ENCODE results near the gene TSEN34. TPM values are rescaled to one million over a fixed set of nuclear protein-coding genes. Genes with fewer than 3 reads are reported as not detected.
"Not testable (repeated sequence)": the region's sequence is repeated elsewhere in the genome, so short reads cannot be mapped to it uniquely, and the experiment has no call there.

The TSEN34 gene
- total RNA-seq, 1 donor from 2014 or later: 47.9 TPM

DNA sequence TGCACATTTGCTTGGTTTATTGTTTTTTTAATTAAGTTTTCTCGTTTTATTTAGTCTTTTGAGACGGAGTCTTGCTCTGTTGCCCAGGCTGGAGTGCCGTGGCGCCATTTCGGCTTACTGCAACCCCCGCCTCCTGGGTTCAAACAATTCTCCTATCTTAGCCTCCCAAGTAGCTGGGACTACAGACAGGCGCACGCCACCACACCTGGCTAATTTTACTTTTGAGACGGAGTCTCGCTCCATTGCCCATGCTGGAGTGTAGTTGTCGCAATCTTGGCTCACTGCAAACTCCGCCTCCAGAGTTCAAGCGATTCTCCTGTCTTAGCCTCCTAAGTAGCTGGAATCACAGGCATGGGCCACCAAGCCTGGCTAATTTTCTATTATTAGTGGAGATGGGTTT is 10.9 kb downstream of the TSEN34 start:
- DNase-seq (ENCODE audit: low read depth) (no peak), FAIRE-seq (no peak)
- TF ChIP-seq, protein P1, sequence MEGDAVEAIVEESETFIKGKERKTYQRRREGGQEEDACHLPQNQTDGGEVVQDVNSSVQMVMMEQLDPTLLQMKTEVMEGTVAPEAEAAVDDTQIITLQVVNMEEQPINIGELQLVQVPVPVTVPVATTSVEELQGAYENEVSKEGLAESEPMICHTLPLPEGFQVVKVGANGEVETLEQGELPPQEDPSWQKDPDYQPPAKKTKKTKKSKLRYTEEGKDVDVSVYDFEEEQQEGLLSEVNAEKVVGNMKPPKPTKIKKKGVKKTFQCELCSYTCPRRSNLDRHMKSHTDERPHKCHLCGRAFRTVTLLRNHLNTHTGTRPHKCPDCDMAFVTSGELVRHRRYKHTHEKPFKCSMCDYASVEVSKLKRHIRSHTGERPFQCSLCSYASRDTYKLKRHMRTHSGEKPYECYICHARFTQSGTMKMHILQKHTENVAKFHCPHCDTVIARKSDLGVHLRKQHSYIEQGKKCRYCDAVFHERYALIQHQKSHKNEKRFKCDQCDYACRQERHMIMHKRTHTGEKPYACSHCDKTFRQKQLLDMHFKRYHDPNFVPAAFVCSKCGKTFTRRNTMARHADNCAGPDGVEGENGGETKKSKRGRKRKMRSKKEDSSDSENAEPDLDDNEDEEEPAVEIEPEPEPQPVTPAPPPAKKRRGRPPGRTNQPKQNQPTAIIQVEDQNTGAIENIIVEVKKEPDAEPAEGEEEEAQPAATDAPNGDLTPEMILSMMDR (IDR thresholded peaks at IDR 0.05; ENCODE audit: insufficient read depth, low read length, severe bottlenecking): no peak
- Histone ChIP-seq H3K36me3 (ENCODE audit: control insufficient read depth, insufficient read depth, low read length) (peaks cover 46% of the 10 kb centered on the region), H3K4me3 (ENCODE audit: low read depth, low read length) (peak overlapping the region; percentile 62), H3K27me3 (ENCODE audit: control insufficient read depth, insufficient read depth, low read length) (no peaks in the 10 kb centered on the region)

DNA sequence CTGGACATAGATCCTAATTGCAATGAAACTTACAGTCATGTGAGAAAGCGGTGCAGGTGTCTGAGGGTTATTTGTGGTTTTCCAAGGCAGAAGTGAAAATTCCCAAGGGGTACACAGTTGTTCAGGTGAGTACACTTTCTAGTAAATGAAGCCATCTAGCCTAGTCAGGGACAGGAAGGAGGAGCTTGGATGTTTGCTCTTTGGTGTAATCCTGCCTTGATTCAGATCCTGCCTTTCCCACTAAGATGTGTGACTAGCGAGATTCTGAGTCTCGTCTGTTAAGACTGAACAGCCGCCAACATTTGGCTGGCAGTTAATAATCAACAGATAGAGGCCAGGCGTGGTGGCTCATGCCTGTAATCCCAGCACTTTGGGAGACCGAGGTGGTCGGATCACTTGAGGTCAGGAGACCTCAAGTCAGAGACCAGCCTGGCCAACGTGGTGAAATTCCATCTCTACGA is 12.1 kb downstream of the TSEN34 start:
- H3K4me3 ChIP-seq (ENCODE audit: low read depth, low read length): no peak overlapping the region
- DNase-seq (ENCODE audit: low read depth) (no peak), FAIRE-seq (no peak)

DNA sequence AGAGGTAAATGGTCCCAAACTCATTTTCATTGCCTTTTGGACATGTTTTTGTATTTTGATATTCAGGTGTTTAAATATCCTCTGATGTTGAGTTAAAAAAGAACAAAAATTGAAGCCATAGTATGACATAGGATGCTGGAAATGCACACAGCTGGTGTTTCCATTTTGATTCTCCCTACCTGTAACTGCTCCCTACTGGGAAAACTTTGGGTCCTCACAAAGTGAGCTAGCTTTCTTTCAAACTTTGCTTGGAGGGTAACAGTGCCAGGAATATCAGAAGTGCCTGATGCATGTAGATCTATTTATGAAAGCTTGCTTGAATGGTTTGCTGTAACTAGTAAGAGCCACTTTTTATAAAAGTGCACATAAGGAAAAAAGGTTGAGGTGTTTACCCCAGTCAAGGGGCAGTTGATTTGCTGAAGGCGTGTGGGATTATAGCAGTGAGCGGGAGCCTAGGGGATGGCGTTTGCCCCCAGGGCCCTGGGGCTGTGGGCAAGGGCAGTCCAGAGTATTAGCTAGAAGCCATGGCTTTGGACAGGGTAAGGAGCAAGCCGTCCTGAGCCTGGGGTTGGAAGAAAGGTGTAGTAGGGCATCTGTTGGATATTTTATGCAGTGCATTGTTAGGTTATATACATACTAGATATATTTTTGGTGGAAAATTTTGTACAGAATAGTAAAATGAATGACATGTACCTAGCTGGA is 13.8 kb downstream of the TSEN34 start:
- Histone ChIP-seq H3K36me3 (ENCODE audit: control insufficient read depth, insufficient read depth, low read length) (peaks cover 52% of the 10 kb centered on the region), H3K4me3 (ENCODE audit: low read depth, low read length) (no peak overlapping the region), H3K27me3 (ENCODE audit: control insufficient read depth, insufficient read depth, low read length) (no peaks in the 10 kb centered on the region)
- no peak for DNase-seq (ENCODE audit: low read depth)
- TF ChIP-seq, protein P1 (IDR thresholded peaks at IDR 0.05; ENCODE audit: insufficient read depth, low read length, severe bottlenecking): no peak
- FAIRE-seq: no peak

More for the DNA sequence above, 12.1 kb downstream of the TSEN34 start:
- Histone ChIP-seq H3K27me3 (ENCODE audit: control insufficient read depth, insufficient read depth, low read length) (no peaks in the 10 kb centered on the region), H3K36me3 (ENCODE audit: control insufficient read depth, insufficient read depth, low read length) (peaks cover 52% of the 10 kb centered on the region)
- TF ChIP-seq, protein P1 (IDR thresholded peaks at IDR 0.05; ENCODE audit: insufficient read depth, low read length, severe bottlenecking): no peak

- no peak for DNase-seq (ENCODE audit: low read depth)
- Histone ChIP-seq H3K27me3 (ENCODE audit: control insufficient read depth, insufficient read depth, low read length) (no peaks in the 10 kb centered on the region), H3K4me3 (ENCODE audit: low read depth, low read length) (no peak overlapping the region), H3K36me3 (ENCODE audit: control insufficient read depth, insufficient read depth, low read length) (peaks cover 53% of the 10 kb centered on the region)
- TF ChIP-seq, protein P1 (IDR thresholded peaks at IDR 0.05; ENCODE audit: insufficient read depth, low read length, severe bottlenecking): no peak
- no peak for FAIRE-seq
Observed at GRCh38 chr19:54206030-54206830, 15.1 kb downstream of the TSEN34 start.

GRCh38 chr19:54206831-54207177 is 15.7 kb downstream of the TSEN34 start:
- Histone ChIP-seq H3K27me3 (ENCODE audit: control insufficient read depth, insufficient read depth, low read length) (no peaks in the 10 kb centered on the region), H3K36me3 (ENCODE audit: control insufficient read depth, insufficient read depth, low read length) (peaks cover 50% of the 10 kb centered on the region), H3K4me3 (ENCODE audit: low read depth, low read length) (no peak overlapping the region)
- DNase-seq (ENCODE audit: low read depth) (no peak), FAIRE-seq (no peak)
- TF ChIP-seq, protein P1 (IDR thresholded peaks at IDR 0.05; ENCODE audit: insufficient read depth, low read length, severe bottlenecking): no peak

GRCh38 chr19:54207193-54207592 is 16.1 kb downstream of the TSEN34 start:
- not testable (repeated sequence) for H3K27me3 ChIP-seq (ENCODE audit: control insufficient read depth, insufficient read depth, low read length); DNase-seq (ENCODE audit: low read depth); H3K4me3 ChIP-seq (ENCODE audit: low read depth, low read length); FAIRE-seq
- H3K36me3 ChIP-seq (ENCODE audit: control insufficient read depth, insufficient read depth, low read length): peaks cover 46% of the 10 kb centered on the region
